ENCODE data around the gene COL9A1.

DNA sequence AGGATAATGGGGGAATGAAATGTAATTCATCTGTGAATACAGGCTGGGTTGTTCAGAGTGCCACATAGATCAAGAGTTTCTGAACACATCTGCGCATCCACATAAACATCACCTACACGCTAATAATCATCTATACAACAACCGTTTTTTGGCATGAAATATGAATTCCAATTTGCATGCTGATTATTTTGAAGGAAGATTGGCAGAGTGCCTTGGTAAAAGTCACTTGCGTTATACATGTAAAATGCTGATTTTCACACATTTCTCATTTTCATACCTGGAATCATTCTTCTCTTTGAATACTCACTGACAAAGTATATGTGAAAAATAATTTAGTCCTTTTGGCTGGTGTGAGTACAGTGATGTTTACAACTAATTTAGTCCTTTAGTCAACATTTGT is 17.7 kb downstream of the COL9A1 start:
- TF ChIP-seq POLR2AphosphoS5 (IDR thresholded peaks at IDR 0.05; ENCODE audit: low read depth, low read length) = no peak
- TF ChIP-seq TAF1 (IDR thresholded peaks at IDR 0.05; ENCODE audit: low read depth, low read length) = no peak
- TF ChIP-seq PAX5 (IDR thresholded peaks at IDR 0.05; ENCODE audit: insufficient read depth, low read length, severe bottlenecking) = no peak
- TF ChIP-seq POLR2A (IDR thresholded peaks at IDR 0.05; ENCODE audit: low read depth, low read length) = no peak
- no peak for TF ChIP-seq SPI1 (IDR thresholded peaks at IDR 0.05; ENCODE audit: low read depth, low read length)
